ENCODE data around the gene ALKBH7.

- TF ChIP-seq CTCF (IDR thresholded peaks at IDR 0.05; ENCODE audit: low read depth, low read length, missing input control) (no peak), REST (IDR thresholded peaks at IDR 0.05) (no peak), JUND (IDR thresholded peaks at IDR 0.05) (no peak), SP1 (IDR thresholded peaks at IDR 0.05) (no peak), MAX (IDR thresholded peaks at IDR 0.05) (no peak), HNF4G (IDR thresholded peaks at IDR 0.05) (no peak), EGR1 (IDR thresholded peaks at IDR 0.05; ENCODE audit: low read depth in 2 of 2) (no peak), TAF1 (conservative IDR thresholded peaks at IDR 0.05) (no peak)
Measured at GRCh38 chr19:6418562-6418932, 46.0 kb downstream of the ALKBH7 start.
